ENCODE data around the gene GABPA. TPM values are rescaled to one million over a fixed set of nuclear protein-coding genes. Genes with fewer than 3 reads are reported as not detected.
A peak's percentile ranks its signal among the peaks of the same experiment; 100 is the strongest.
"Not testable (repeated sequence)": the region's sequence is repeated elsewhere in the genome, so short reads cannot be mapped to it uniquely, and the experiment has no call there.

Gene GABPA
- total and polyA plus RNA-seq, 7 donors, result 10.8 to 32.5 (median 17.6) TPM

DNA sequence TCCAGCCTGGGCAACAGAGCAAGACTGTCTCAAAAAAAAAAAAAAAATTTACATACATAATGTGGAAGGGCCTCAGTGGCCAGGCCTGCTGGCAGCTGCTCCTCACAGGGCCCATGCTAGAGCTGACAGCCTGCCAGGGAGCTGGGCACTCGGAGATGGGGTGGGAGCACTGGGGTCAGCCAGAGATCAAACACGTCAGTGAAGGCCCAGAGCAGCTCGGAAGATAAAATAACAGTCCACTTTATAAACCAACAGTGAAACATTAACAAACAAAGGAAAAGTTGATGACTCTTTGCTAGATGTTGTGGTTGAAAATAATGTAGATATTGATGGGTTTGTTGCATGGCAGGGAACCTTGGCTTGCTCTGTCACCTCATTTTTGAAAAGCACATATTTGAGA, 42.8 kb upstream of the GABPA start:
- TF ChIP-seq POLR2AphosphoS5 (IDR thresholded peaks at IDR 0.05) (no peak), POLR2A (IDR thresholded peaks at IDR 0.05) (no peak), EP300 (IDR thresholded peaks at IDR 0.05) (no peak)
- TF ChIP-seq, protein P1, sequence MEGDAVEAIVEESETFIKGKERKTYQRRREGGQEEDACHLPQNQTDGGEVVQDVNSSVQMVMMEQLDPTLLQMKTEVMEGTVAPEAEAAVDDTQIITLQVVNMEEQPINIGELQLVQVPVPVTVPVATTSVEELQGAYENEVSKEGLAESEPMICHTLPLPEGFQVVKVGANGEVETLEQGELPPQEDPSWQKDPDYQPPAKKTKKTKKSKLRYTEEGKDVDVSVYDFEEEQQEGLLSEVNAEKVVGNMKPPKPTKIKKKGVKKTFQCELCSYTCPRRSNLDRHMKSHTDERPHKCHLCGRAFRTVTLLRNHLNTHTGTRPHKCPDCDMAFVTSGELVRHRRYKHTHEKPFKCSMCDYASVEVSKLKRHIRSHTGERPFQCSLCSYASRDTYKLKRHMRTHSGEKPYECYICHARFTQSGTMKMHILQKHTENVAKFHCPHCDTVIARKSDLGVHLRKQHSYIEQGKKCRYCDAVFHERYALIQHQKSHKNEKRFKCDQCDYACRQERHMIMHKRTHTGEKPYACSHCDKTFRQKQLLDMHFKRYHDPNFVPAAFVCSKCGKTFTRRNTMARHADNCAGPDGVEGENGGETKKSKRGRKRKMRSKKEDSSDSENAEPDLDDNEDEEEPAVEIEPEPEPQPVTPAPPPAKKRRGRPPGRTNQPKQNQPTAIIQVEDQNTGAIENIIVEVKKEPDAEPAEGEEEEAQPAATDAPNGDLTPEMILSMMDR (IDR thresholded peaks at IDR 0.05), result no peak
- no peaks in the 10 kb centered on the region for H3K27me3 ChIP-seq
- intact Hi-C loops (cut with DNase I), result no loop called here
- no peak for DNase-seq
- 80 to 81% methylated on average over 3 of the region's 3 CpGs for WGBS, 2 donors
- no peak overlapping the region for H3K4me3 ChIP-seq
- no peaks in the 10 kb centered on the region for H3K9me3 ChIP-seq
- H3K27ac ChIP-seq, result no peak overlapping the region
- peaks cover 0 to 17% (median 7%) of the 10 kb centered on the region in 4 donors for H3K4me1 ChIP-seq
- no peaks in the 10 kb centered on the region for H3K36me3 ChIP-seq

GRCh38 chr21:25695461-25695860, 39.3 kb upstream of the GABPA start:
- WGBS, 2 donors, result 90 to 97% methylated on average over 36 of the region's 36 CpGs
- intact Hi-C loops (cut with DNase I); H3K27ac ChIP-seq; DNase-seq; H3K27me3 ChIP-seq; H3K4me1 ChIP-seq; H3K36me3 ChIP-seq; H3K4me3 ChIP-seq; H3K9me3 ChIP-seq: not testable (repeated sequence)

- TF ChIP-seq EP300 (IDR thresholded peaks at IDR 0.05) (no peak), POLR2A (IDR thresholded peaks at IDR 0.05) (no peak), POLR2AphosphoS5 (IDR thresholded peaks at IDR 0.05) (no peak)
- TF ChIP-seq, protein P1 (IDR thresholded peaks at IDR 0.05), result no peak
- WGBS, 2 donors, result 96 to 97% methylated on average over 1 of the region's 1 CpG
- no peaks in the 10 kb centered on the region for H3K4me1 ChIP-seq
- H3K27me3 ChIP-seq, result no peaks in the 10 kb centered on the region
- peaks cover 0 to 5% (median 0%) of the 10 kb centered on the region in 4 donors for H3K36me3 ChIP-seq
- H3K27ac ChIP-seq, result no peak overlapping the region
- no peak for DNase-seq
- H3K9me3 ChIP-seq, result no peaks in the 10 kb centered on the region
- H3K4me3 ChIP-seq, result no peak overlapping the region
- intact Hi-C loops (cut with DNase I), result no loop called here
These were observed 34.0 kb upstream of the GABPA start for GRCh38 chr21:25700741-25701140.

GRCh38 chr21:25701529-25701928, 33.2 kb upstream of the GABPA start:
- Histone ChIP-seq H3K4me3 (no peak overlapping the region), H3K9me3 (no peaks in the 10 kb centered on the region), H3K36me3 (peaks cover 0 to 5% (median 0%) of the 10 kb centered on the region in 4 donors), H3K4me1 (no peaks in the 10 kb centered on the region), H3K27me3 (no peaks in the 10 kb centered on the region), H3K27ac (peak overlapping the region in 1 of 4 donors; percentile 18)
- intact Hi-C loops (cut with DNase I), result no loop called here
- DNase-seq, result no peak
- TF ChIP-seq POLR2AphosphoS5 (IDR thresholded peaks at IDR 0.05), result no peak
- 38 to 70% methylated on average over 4 of the region's 4 CpGs for WGBS, 2 donors

DNA sequence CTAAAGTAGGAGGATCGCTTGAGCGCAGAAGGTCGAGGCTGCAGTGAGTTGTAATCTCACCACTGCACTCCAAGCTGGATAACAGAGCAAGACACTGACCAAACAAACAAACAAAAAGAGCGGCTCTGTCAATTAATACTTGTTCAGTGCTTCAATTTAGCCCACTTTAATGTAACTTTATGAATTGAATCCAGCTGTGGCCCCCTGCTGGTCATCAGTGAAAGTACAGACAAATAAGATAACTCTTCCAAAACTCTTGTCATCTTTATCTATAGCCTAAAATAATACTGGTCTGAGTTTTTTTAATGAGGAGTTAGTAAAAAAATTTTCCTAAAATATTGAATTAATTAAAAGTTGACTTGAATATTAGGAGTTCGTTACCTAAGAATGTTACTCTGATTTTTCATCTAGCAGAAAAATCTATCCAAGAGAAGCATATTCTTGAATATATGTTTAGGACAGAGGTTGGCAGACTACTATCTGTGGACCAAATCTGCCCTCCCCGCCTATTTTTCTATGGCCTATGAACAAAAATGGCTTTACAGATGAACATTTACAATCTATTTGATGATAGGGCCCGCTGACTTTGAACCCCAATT, 26.2 kb upstream of the GABPA start:
- no peak for DNase-seq
- WGBS, 2 donors, result 58 to 68% methylated on average over 7 of the region's 7 CpGs
- peaks cover 0 to 12% (median 0%) of the 10 kb centered on the region in 4 donors for H3K36me3 ChIP-seq

More for the DNA sequence above, 26.2 kb upstream of the GABPA start:
- Histone ChIP-seq H3K27me3 (no peaks in the 10 kb centered on the region), H3K4me1 (no peaks in the 10 kb centered on the region), H3K27ac (no peak overlapping the region), H3K9me3 (no peaks in the 10 kb centered on the region), H3K4me3 (no peak overlapping the region)
- intact Hi-C loops (cut with DNase I), result loop anchor here (1.0 kb wide), 1 partner anchor 100 kb away; no protein-coding TSS in a partner anchor
- no peak for TF ChIP-seq EP300 (IDR thresholded peaks at IDR 0.05)
- TF ChIP-seq POLR2A (IDR thresholded peaks at IDR 0.05), result no peak
- no peak for TF ChIP-seq POLR2AphosphoS5 (IDR thresholded peaks at IDR 0.05)
- TF ChIP-seq, protein P1 (IDR thresholded peaks at IDR 0.05), result peak; percentile 55 to 88 (median 65)
